SKM-1 (cell line): ENCODE measurements around the gene BRD9.
"Not testable (repeated sequence)": the region's sequence is repeated elsewhere in the genome, so short reads cannot be mapped to it uniquely, and the experiment has no call there.

Experiments used
- DNase-seq: peaks from one replicate; lab custom pipeline; 2025; ENCODE audit not compliant: unreplicated experiment; lab: John Stamatoyannopoulos, UW

The BRD9 gene

GRCh38 chr5:846602-847091 lies 46.0 kb downstream of the BRD9 start:
- DNase-seq, result not testable (repeated sequence)

GRCh38 chr5:845676-846601 lies 46.7 kb downstream of the BRD9 start:
- not testable (repeated sequence) for DNase-seq

GRCh38 chr5:845031-845675 lies 47.4 kb downstream of the BRD9 start:
- DNase-seq, result not testable (repeated sequence)

- DNase-seq, result not testable (repeated sequence)
Measured at GRCh38 chr5:844426-844825, 48.2 kb downstream of the BRD9 start.

- not testable (repeated sequence) for DNase-seq
Measured at GRCh38 chr5:843926-844325, 48.7 kb downstream of the BRD9 start.

- DNase-seq, result not testable (repeated sequence)
Measured at GRCh38 chr5:843371-843770, 49.2 kb downstream of the BRD9 start.

GRCh38 chr5:842402-843221 lies 50.0 kb downstream of the BRD9 start:
- not testable (repeated sequence) for DNase-seq

- DNase-seq, result not testable (repeated sequence)
Measured at GRCh38 chr5:841531-842401, 50.8 kb downstream of the BRD9 start.

- not testable (repeated sequence) for DNase-seq
Measured at GRCh38 chr5:840974-841435, 51.6 kb downstream of the BRD9 start.

- DNase-seq, result not testable (repeated sequence)
Measured at GRCh38 chr5:840118-840973, 52.3 kb downstream of the BRD9 start.

GRCh38 chr5:838431-838851 lies 54.2 kb downstream of the BRD9 start:
- DNase-seq, result not testable (repeated sequence)

- not testable (repeated sequence) for DNase-seq
Measured at GRCh38 chr5:837621-838121, 54.9 kb downstream of the BRD9 start.

- not testable (repeated sequence) for DNase-seq
Measured at GRCh38 chr5:835933-836612, 56.5 kb downstream of the BRD9 start.

GRCh38 chr5:834013-834412 lies 58.6 kb downstream of the BRD9 start:
- DNase-seq, result not testable (repeated sequence)

GRCh38 chr5:828194-828593 lies 64.4 kb downstream of the BRD9 start:
- not testable (repeated sequence) for DNase-seq

- not testable (repeated sequence) for DNase-seq
Measured at GRCh38 chr5:825544-825943, 67.1 kb downstream of the BRD9 start.

- DNase-seq, result no peak
Measured at GRCh38 chr5:821504-821903, 71.1 kb downstream of the BRD9 start.

- no peak for DNase-seq
Measured at GRCh38 chr5:820245-820644, 72.4 kb downstream of the BRD9 start.
